Hepatic stellate cell (primary cell): ENCODE results near the gene ARHGAP9.
"Not testable (repeated sequence)": the region's sequence is repeated elsewhere in the genome, so short reads cannot be mapped to it uniquely, and the experiment has no call there.

Experiments used
- DNase-seq: peaks from one replicate; pipeline ENCODE4 v3.0.0; 2011; ENCODE audit warnings: low spot score

Gene ARHGAP9

DNA sequence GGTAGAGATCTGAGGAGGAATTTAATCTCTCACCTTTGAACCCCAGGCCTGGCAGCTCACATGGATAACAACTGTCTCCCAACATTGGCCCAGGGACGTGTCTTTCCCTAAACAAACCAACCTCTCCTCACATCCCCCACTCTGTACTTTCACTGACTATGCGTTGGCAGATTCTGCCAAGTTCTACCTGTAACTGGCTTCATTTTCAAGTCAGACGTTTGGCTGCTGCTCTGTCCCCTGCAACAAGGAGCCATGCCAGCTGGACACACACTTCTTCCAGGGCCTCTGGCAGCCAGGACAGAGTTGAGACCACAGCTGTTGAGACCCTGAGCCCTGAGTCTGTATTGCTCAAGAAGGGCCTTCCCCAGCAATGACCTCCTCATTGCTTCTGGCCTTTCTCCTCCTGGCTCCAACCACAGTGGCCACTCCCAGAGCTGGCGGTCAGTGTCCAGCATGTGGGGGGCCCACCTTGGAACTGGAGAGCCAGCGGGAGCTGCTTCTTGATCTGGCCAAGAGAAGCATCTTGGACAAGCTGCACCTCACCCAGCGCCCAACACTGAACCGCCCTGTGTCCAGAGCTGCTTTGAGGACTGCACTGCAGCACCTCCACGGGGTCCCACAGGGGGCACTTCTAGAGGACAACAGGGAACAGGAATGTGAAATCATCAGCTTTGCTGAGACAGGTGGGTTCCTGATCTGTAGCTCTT is 45.0 kb downstream of the ARHGAP9 start, which contains the start of gene INHBC:
TSS of gene INHBC (plus strand) at position 268 of the 707 bp plus-strand sequence. CDS start at position 371, 103 bp downstream.
- no peak for DNase-seq

DNA sequence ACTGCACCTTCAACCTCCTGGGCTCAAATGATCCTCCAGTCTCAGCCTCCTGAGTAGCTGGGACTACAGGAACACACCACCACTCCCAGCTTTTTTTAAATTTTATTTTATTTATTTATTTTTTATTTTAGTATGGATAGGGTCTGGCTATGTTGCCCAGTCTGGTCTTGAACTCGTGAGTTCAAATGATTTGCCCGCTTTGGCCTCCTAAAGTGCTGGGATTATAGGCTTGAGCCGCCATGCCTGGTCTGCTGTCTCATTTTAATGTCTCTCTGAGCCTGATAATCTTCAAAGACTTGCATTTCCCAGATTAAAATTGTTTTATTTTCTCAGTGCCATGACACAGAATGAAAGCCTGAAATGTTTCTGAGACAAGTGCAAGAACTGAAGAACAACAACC is 46.3 kb downstream of the ARHGAP9 start:
- no peak for DNase-seq

DNA sequence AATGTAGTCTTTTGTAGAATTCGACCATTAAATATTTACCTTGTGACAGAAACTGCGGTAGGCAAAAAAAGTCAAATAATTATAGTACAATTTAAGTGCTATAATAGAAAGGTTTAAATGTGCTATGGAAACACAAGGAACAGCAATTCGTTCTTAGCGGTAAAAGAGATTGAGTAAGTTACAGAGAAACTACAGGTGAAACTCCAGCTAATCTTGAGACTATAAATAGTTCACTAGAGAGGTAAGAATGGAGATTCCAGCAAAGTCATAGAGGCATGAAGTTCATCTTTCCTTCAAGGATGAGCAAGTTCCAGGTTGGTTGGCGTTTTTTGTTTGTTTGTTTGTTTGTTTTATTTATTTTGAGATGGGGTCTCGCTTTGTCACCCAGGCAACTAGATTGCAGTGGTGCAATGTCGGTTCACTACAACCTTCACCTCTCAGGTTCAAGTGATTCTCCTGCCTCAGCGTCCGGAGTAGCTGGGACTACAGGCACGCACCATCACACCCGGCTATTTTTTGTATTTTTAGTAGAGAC is 47.9 kb downstream of the ARHGAP9 start:
- DNase-seq, result no peak

GRCh38 chr12:57430931-57431566 is 48.6 kb downstream of the ARHGAP9 start, which contains the start of gene R3HDM2:
Gene R3HDM2 (minus strand): TSS chr12:57431043. CDS start chr12:57310428, 120,615 bp downstream.
- peak; percentile 96 for DNase-seq

GRCh38 chr12:57430112-57430930 is 49.3 kb downstream of the ARHGAP9 start:
- peak; percentile 31 for DNase-seq

GRCh38 chr12:57429473-57430111 is 50.1 kb downstream of the ARHGAP9 start:
- peak; percentile 31 for DNase-seq

- DNase-seq, result no peak
Measured at GRCh38 chr12:57428965-57429364, 50.7 kb downstream of the ARHGAP9 start.

DNA sequence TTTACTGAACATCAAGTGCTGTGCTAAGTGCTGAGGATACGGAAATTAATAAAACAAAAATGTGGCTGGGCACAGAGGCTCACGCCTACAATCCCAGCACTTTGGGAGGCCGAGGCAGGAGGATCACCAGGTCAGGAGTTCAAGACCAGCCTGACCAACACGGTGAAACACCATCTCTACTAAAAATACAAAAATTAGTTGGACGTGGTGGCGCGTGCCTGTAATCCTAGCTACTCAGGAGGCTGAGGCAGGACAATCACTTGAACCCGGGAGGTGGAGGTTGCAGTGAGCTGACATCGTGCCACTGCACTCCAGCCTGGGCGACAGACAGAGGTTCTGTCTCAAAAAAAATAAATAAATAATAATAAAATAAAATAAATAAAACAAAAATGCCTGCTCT is 52.7 kb downstream of the ARHGAP9 start:
- DNase-seq, result not testable (repeated sequence)
